ENCODE results near the gene DAPK2.

DAPK2 gene

GRCh38 chr15:63890617-63891016 is 155.7 kb downstream of the DAPK2 start:
- Histone ChIP-seq H3K36me3 (ENCODE audit: insufficient read depth, low read length) (no peaks in the 10 kb centered on the region), H3K9ac (ENCODE audit: insufficient read length) (no peak overlapping the region)

GRCh38 chr15:63889831-63890230 is 156.5 kb downstream of the DAPK2 start:
- TF ChIP-seq FOXP2 (optimal IDR thresholded peaks at IDR 0.05; ENCODE audit: control extremely low read depth, extremely low read length, insufficient read depth) (no peak), EZH2 (IDR thresholded peaks at IDR 0.05) (no peak), POLR2AphosphoS5 (IDR thresholded peaks at IDR 0.05; ENCODE audit: borderline replicate concordance, low read depth, low read length) (no peak)
- H3K27ac ChIP-seq: no peak overlapping the region
- H3K9ac ChIP-seq (ENCODE audit: insufficient read length): no peak overlapping the region
- DNase-seq (ENCODE audit: low read depth, low spot score): no peak
- H3K36me3 ChIP-seq (ENCODE audit: insufficient read depth, low read length): no peaks in the 10 kb centered on the region
- no peak overlapping the region for H3K4me3 ChIP-seq
- no peaks in the 10 kb centered on the region for H3K9me3 ChIP-seq (ENCODE audit: low read depth, low read length)

More at GRCh38 chr15:63890617-63891016, 155.7 kb downstream of the DAPK2 start:
- TF ChIP-seq POLR2AphosphoS5 (IDR thresholded peaks at IDR 0.05; ENCODE audit: borderline replicate concordance, low read depth, low read length): no peak
- no peak for TF ChIP-seq EZH2 (IDR thresholded peaks at IDR 0.05)
- TF ChIP-seq FOXP2 (optimal IDR thresholded peaks at IDR 0.05; ENCODE audit: control extremely low read depth, extremely low read length, insufficient read depth): no peak
- no peak for DNase-seq (ENCODE audit: low read depth, low spot score)
- Histone ChIP-seq H3K27ac (no peak overlapping the region), H3K4me3 (no peak overlapping the region), H3K9me3 (ENCODE audit: low read depth, low read length) (no peaks in the 10 kb centered on the region)

GRCh38 chr15:63888823-63889222 is 157.5 kb downstream of the DAPK2 start:
- H3K36me3 ChIP-seq (ENCODE audit: insufficient read depth, low read length): no peaks in the 10 kb centered on the region
- no peak overlapping the region for H3K4me3 ChIP-seq
- no peak overlapping the region for H3K27ac ChIP-seq
- TF ChIP-seq FOXP2 (optimal IDR thresholded peaks at IDR 0.05; ENCODE audit: control extremely low read depth, extremely low read length, insufficient read depth): no peak
- no peak for TF ChIP-seq EZH2 (IDR thresholded peaks at IDR 0.05)
- TF ChIP-seq POLR2AphosphoS5 (IDR thresholded peaks at IDR 0.05; ENCODE audit: borderline replicate concordance, low read depth, low read length): no peak
- no peaks in the 10 kb centered on the region for H3K9me3 ChIP-seq (ENCODE audit: low read depth, low read length)
- DNase-seq (ENCODE audit: low read depth, low spot score): no peak
- H3K9ac ChIP-seq (ENCODE audit: insufficient read length): no peak overlapping the region

- no peak for TF ChIP-seq POLR2AphosphoS5 (IDR thresholded peaks at IDR 0.05; ENCODE audit: borderline replicate concordance, low read depth, low read length)
- TF ChIP-seq FOXP2 (optimal IDR thresholded peaks at IDR 0.05; ENCODE audit: control extremely low read depth, extremely low read length, insufficient read depth): no peak
- no peak for TF ChIP-seq EZH2 (IDR thresholded peaks at IDR 0.05)
- Histone ChIP-seq H3K36me3 (ENCODE audit: insufficient read depth, low read length) (no peaks in the 10 kb centered on the region), H3K27ac (no peak overlapping the region), H3K9ac (ENCODE audit: insufficient read length) (no peak overlapping the region), H3K9me3 (ENCODE audit: low read depth, low read length) (no peaks in the 10 kb centered on the region), H3K4me3 (no peak overlapping the region)
- DNase-seq (ENCODE audit: low read depth, low spot score): no peak
Measured at GRCh38 chr15:63888146-63888545, 158.1 kb downstream of the DAPK2 start.

GRCh38 chr15:63887630-63888029 is 158.7 kb downstream of the DAPK2 start:
- no peak for DNase-seq (ENCODE audit: low read depth, low spot score)
- TF ChIP-seq POLR2AphosphoS5 (IDR thresholded peaks at IDR 0.05; ENCODE audit: borderline replicate concordance, low read depth, low read length) (no peak), FOXP2 (optimal IDR thresholded peaks at IDR 0.05; ENCODE audit: control extremely low read depth, extremely low read length, insufficient read depth) (no peak), EZH2 (IDR thresholded peaks at IDR 0.05) (no peak)
- H3K36me3 ChIP-seq (ENCODE audit: insufficient read depth, low read length): no peaks in the 10 kb centered on the region
- H3K9ac ChIP-seq (ENCODE audit: insufficient read length): no peak overlapping the region
- no peak overlapping the region for H3K4me3 ChIP-seq
- no peaks in the 10 kb centered on the region for H3K9me3 ChIP-seq (ENCODE audit: low read depth, low read length)
- H3K27ac ChIP-seq: no peak overlapping the region

GRCh38 chr15:63884953-63885352 is 161.3 kb downstream of the DAPK2 start:
- DNase-seq (ENCODE audit: low read depth, low spot score): no peak
- Histone ChIP-seq H3K9ac (ENCODE audit: insufficient read length) (no peak overlapping the region), H3K27ac (no peak overlapping the region), H3K36me3 (ENCODE audit: insufficient read depth, low read length) (no peaks in the 10 kb centered on the region), H3K4me3 (no peak overlapping the region), H3K9me3 (ENCODE audit: low read depth, low read length) (no peaks in the 10 kb centered on the region)
- TF ChIP-seq EZH2 (IDR thresholded peaks at IDR 0.05) (no peak), FOXP2 (optimal IDR thresholded peaks at IDR 0.05; ENCODE audit: control extremely low read depth, extremely low read length, insufficient read depth) (no peak), POLR2AphosphoS5 (IDR thresholded peaks at IDR 0.05; ENCODE audit: borderline replicate concordance, low read depth, low read length) (no peak)

GRCh38 chr15:63881431-63881830 is 164.9 kb downstream of the DAPK2 start:
- H3K9ac ChIP-seq (ENCODE audit: insufficient read length): no peak overlapping the region
- H3K36me3 ChIP-seq (ENCODE audit: insufficient read depth, low read length): no peaks in the 10 kb centered on the region
- no peak overlapping the region for H3K27ac ChIP-seq
- no peak overlapping the region for H3K4me3 ChIP-seq
- no peak for TF ChIP-seq FOXP2 (optimal IDR thresholded peaks at IDR 0.05; ENCODE audit: control extremely low read depth, extremely low read length, insufficient read depth)
- no peak for TF ChIP-seq EZH2 (IDR thresholded peaks at IDR 0.05)
- no peak for TF ChIP-seq POLR2AphosphoS5 (IDR thresholded peaks at IDR 0.05; ENCODE audit: borderline replicate concordance, low read depth, low read length)
- no peaks in the 10 kb centered on the region for H3K9me3 ChIP-seq (ENCODE audit: low read depth, low read length)
- no peak for DNase-seq (ENCODE audit: low read depth, low spot score)

- Histone ChIP-seq H3K27ac (no peak overlapping the region), H3K36me3 (ENCODE audit: insufficient read depth, low read length) (no peaks in the 10 kb centered on the region), H3K4me3 (no peak overlapping the region), H3K9ac (ENCODE audit: insufficient read length) (no peak overlapping the region), H3K9me3 (ENCODE audit: low read depth, low read length) (no peaks in the 10 kb centered on the region)
- no peak for DNase-seq (ENCODE audit: low read depth, low spot score)
- TF ChIP-seq FOXP2 (optimal IDR thresholded peaks at IDR 0.05; ENCODE audit: control extremely low read depth, extremely low read length, insufficient read depth) (no peak), EZH2 (IDR thresholded peaks at IDR 0.05) (no peak), POLR2AphosphoS5 (IDR thresholded peaks at IDR 0.05; ENCODE audit: borderline replicate concordance, low read depth, low read length) (no peak)
Measured at GRCh38 chr15:63880744-63881143, 165.5 kb downstream of the DAPK2 start.

- no peak for TF ChIP-seq EZH2 (IDR thresholded peaks at IDR 0.05)
- TF ChIP-seq FOXP2 (optimal IDR thresholded peaks at IDR 0.05; ENCODE audit: control extremely low read depth, extremely low read length, insufficient read depth): no peak
- no peak for TF ChIP-seq POLR2AphosphoS5 (IDR thresholded peaks at IDR 0.05; ENCODE audit: borderline replicate concordance, low read depth, low read length)
- Histone ChIP-seq H3K27ac (no peak overlapping the region), H3K9ac (ENCODE audit: insufficient read length) (no peak overlapping the region), H3K9me3 (ENCODE audit: low read depth, low read length) (no peaks in the 10 kb centered on the region), H3K4me3 (no peak overlapping the region), H3K36me3 (ENCODE audit: insufficient read depth, low read length) (no peaks in the 10 kb centered on the region)
- no peak for DNase-seq (ENCODE audit: low read depth, low spot score)
Measured at GRCh38 chr15:63879995-63880394, 166.3 kb downstream of the DAPK2 start.
